GM18858 (cell line): ENCODE measurements around the gene TRAPPC12.
"Not testable (repeated sequence)": the region's sequence is repeated elsewhere in the genome, so short reads cannot be mapped to it uniquely, and the experiment has no call there.

Experiments used
- ATAC-seq: cut with Tn5 transposase; IDR thresholded peaks from one replicate; pipeline ENCODE4 v1.9.1; 2021; ENCODE audit not compliant: unreplicated experiment

TRAPPC12 gene

DNA sequence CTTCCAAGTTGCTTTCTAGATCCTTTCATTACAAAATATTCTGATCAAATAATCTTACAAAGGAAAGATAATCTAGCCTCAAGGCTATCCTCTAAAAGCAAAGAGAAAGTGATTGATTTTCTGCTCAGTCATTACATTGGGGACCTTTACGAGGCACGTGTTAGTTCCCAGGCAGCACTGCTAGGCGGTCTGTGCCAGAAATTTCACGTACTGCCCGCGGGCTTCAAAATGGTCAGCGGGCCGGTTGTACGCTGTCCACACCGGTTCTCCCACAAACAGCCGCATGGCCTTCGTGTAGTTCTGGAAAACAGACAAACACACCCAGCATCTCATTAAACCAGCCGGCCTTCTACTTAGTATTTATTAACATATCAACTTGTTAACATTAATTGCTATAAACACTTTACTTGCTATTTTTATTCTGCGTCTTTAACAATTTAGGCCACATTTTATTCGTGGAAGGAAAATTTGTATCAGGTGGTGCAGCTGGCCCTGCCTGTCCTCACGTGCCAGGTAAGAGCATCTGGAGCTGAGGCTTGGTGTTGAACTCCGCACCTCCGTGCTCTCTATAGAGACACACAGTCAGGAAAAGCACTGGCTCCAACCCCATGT is 119.4 kb downstream of the TRAPPC12 start:
- no peak for ATAC-seq

DNA sequence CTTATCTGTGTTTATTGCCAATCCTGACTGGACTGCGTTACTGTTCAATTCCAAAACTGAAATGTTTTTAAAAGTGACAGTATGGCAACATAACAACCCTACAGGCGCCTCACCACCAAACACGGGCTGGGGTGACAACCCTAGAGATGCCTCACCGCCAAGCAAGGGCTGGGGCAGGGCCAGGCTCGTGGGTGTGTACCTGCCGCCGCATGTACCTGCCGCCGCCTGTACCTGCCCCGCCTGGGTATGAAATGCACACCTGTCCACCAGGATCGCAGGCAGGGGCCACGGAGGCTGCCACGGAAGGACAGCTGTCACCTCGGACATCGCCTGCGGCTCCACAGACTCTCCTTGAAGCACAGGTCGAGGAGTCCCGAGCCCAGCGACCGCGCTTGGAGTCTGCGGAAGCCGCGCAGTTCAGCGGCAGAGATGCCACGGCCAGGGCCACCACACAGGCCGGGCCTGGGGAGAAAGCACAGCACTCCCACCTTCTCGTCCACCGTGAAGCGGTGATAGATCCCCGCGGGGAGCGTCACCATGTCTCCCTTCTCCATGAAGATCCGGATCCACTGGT is 120.9 kb downstream of the TRAPPC12 start:
- ATAC-seq = no peak

DNA sequence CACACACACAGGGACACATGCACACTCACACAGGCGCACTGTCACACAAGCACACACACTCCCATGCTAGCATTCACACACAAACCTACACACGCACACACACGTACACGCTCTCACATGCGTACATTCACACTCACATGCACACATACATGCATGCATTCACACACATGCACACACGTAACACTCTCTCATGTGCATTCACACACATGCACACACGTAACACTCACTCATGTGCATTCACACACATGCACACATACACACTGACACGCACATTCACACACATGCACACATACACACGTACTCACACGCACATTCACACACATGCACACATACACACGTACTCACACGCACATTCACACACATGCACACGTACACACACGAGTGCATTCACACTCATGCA is 123.6 kb downstream of the TRAPPC12 start:
- no peak for ATAC-seq

DNA sequence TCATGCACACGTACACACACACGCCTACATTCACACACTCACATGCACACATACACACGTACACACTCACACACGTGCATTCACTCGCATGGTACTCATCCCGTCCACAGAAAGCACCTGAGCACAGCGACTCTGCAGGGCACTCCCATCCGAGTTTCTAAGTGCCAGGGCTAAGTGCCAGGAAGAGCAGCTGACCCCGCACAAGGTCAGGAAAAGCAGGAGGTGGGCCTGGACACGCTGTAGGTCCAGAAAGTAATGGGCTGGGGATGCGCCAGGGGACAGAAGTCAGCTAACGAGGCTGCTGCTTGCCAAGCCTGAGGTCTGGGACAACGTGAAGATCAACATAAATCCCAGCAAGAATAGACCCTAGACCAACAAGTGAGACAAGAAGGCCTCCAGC is 124.0 kb downstream of the TRAPPC12 start:
- ATAC-seq = no peak

DNA sequence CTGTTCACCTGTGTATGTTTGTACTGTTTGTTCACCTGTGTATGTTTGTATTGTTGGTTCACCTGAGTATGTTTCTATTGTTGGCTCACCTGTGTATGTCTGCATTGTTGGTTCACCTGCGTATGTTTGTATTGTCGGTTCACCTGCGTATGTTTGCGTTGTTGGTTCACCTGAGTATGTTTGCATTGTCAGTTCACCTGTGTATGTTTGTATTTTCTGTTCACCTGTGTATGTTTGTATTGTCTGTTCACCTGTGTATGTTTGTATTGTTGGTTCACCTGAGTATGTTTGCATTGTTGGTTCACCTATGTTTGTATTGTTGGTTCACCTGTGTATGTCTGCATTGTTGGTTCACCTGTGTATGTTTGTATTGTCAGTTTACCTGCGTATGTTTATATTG is 125.2 kb downstream of the TRAPPC12 start:
- no peak for ATAC-seq

DNA sequence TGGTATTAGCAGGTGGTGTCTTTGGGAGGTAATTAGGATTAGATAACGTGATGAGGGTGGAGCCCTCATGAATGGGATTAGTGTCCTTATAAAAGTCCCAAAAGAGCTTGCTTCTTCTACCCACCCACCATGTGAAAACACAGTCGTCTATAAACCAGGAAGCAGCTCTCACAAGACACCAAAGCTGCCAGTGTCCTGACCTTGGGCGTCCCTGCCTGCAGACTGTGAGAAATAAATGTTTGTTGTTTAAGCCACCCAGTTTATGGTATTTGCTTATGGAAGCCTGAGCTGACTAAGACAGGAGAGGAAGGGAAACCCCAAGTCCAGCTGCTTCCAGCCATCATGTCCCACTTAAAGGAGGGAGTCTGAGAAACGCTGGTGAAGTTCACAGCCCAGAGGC is 126.3 kb downstream of the TRAPPC12 start:
- ATAC-seq = no peak

DNA sequence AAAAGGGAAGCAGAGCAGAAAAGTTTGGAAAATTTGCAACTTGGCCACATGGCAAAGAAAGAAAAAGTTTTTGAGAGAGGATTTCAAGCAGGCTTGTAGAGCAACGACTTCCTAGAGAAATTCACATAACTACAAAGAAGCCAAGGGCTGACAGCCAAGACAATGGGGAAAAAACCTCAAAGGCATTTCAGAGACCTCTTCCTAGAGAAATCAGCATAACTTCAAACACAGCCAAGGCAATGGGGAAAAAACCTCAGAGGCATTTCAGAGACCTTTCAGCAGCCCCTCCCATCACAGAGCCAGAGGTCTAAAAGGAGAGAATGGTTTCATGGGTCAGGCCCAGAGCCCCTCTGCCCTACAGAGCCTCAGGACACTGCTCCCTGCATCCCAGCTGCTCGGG is 132.6 kb downstream of the TRAPPC12 start:
- no peak for ATAC-seq

DNA sequence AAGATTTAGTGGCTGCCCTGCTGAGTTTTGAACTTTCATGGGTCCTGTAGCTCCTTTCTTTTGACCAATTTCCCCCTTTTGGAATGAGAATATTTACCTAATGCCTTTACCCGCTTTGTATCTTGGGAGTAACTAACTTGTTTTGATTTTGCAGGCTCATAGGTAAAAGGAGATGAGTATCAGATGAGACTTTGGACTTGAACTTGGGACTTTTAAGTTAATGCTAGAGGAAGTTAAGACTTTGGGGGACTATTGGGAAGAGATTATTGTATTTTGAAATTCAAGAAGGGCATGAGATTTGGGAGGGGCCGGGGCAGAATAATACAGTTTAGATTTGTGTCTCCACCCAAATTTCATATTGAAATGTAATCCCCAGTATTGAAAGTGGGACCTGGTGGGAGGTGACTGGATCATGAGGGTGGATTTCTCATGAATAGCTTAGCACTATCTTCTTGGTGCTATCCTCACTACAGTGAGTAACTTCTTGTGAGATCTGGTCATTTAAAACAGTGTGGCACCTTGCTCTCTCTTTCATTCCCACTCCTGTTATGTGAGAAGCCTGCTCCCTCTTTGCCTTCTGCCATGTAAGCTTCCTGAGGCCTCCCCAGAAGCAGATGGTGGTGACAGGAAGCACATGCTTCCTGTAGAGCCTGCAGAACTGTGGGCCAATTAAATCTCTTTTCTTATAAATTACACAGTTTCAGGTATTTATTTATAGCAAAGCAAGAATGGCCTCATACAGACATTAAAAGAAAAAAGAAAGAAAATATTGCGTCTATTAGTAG is 133.7 kb downstream of the TRAPPC12 start:
- no peak for ATAC-seq

DNA sequence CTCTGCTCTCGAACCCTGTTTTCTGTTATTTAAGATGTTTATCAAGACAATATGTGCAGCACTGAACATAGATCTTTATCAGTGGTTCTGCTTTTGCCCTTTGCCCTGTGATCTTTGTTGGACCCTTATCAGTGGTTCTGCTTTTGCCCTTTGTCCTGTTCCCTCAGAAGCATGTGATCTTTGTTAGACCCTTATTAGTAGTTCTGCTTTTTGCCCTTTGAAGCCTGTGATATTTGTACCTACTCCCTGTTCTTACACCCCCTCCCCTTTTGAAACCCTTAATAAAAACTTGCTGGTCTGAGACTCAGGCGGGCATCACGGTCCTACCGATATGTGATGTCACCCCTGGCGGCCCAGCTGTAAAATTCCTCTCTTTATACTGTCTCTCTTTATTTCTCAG is 135.9 kb downstream of the TRAPPC12 start:
- not testable (repeated sequence) for ATAC-seq

DNA sequence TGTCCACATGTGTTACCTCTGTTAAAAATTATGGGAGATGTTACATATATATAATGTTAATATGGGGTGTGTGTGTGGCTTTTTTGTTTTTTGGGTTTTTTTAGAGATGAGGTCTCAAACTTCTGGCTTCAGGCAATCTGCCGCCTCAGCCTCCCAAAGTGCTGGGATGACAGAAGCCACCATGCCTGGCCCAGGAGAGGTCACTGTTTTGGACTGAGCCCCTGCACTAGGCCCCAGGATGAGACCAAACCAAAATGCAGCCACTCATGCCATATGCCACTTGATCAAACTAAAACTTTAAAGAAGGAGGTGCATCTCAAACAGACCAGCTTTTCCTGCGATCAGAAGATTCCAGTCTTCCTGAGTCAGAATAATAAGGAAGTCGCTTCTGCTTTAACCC is 137.3 kb downstream of the TRAPPC12 start:
- no peak for ATAC-seq

DNA sequence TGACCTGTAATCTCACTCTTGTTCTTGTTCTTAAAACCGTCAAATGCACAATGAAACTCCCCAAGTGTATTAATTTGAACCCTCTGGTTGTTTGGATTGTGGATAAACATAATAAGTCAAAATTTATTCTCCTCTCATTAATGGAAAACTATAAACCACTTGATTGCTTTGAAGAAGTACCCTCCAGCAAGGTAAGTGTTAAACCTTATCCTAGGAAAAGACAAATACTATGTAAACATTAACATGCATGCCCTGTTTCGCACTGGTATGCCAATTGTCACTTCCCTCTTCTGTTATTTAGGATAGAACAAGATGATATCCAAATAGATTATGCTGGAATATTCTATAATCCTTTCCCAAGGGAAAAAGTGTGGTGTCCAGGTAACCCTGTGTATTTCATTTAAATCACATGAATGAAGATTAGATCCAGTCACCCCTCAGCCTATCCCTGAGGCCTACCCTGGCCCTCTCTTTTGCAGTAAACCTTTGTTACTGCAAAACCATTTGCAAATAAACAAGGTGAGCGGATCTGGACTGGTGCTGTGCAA is 138.5 kb downstream of the TRAPPC12 start:
- ATAC-seq = no peak

DNA sequence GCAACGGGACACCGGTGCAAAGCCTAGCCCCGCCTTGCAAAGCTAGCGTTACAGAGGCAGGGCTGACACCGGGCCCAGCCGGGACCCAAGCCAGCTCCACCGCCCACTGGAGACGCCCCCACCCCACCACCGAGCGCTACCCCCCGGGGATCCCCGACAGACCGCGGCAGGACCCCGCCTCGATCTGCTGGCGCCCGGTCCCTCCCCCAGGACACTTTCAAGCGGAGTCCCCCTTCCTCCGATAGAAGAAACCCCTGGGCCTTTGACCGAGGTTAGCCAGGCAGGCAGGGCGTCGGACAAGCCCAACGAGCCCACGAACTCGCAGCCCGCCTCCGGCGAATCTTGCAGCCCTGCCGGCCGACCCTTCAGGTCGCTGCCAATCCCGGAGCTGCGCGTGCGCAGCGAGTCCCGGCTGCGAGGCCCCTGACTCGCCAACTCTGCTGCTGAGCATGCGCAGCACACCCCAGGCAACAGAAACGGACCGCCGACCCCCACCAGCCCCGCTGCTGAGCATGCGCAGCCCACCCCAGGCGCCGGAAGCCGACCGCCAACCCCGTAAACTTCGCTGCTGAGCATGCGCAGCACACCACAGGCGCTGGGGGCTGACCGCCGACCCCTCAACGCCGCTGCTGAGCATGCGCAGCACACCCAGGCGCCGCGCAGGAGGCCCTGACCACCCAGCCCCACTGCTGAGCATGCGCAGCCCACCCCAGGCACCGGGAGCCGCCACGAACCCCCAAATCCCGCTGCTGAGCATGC is 139.2 kb downstream of the TRAPPC12 start:
- ATAC-seq = peak; percentile 79

DNA sequence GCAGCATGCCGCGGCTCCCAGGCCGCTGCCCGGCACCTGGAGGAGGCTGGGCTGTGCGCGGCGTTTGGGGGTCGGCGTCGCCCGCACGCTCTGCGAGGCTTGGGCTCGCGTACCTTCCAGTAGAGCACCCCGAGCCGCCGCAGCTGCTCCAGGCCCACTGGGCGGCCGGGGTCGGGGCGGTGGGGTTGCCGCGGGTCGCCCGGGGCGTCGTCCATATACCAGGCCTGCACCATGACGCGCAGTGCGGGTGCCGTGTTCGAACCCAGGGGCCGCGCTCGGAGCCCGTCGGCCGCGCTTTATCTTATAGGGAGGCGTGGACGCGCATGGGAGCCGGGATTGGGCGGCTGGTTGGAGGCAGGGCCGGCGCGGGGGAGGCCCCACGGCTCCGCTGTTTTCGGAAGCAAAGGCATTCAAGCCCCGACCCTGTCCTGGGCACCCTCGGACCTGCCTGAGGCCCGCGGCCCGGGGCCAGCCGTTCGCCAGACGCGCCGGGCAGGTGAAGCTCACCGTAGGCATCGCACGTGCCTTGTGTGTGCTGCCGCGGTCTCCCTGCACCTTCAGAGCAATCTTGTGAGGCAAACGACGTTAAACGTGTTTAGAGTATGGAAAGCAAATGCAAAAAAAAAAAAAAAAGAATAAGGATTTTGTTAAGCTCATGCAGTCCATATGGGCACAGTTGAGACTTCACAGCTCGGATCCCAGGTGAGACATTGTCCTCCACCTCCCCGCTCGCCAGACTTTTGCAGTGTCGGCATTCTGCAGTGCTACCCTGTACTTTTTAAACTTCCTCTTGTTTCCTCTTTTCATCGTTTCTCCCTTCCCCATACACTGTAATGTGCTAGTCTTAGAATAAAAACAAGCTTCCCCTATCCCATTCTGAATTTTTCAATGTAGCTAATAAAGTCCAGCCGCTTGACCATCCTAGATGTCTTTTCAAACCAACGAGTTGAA is 140.0 kb downstream of the TRAPPC12 start, which contains the start of gene ADI1:
ADI1 (minus strand) TSS at position 277 of the 951 bp plus-strand sequence; CDS start at position 233, 44 bp downstream.
- peak; percentile 45 for ATAC-seq

DNA sequence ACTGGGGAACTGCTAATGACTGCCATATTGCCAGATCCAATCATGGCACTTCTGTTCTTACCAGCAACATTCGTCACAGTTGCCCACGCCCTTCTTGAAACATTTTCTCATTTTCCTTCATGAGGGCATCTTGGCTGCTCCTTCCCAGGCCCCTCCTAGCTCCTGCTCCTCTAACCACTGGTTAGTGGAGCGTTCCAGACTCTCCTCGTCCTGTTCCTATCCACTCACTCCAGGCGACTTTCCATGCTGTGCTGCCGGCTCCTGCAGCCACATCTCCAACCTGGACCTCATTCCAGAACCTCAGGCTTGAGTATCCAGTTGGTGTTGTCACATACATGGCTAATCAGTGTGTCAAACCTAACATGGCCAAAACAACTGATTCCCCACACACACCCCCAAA is 141.1 kb downstream of the TRAPPC12 start:
- no peak for ATAC-seq

DNA sequence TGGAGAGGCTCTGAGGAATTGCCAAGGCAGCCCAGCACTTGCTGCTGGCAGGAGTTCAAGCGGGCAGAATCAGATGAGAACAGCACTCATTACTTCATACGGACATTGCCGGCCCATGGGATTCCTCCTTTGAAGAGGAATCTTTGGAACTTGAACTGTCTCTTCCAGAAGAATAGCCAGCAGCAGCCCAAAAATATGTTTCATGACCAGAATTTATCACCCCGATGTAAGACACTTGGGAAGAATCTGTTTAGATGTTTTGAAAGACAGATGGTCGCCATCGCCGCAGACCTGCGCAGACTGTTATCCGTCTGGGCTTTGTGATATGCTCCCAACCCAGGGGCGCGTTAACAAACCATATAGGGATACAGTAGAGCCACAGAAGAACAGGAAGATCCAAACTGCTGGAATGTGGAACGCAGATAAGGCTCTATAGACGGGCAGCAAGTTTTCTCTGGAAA is 143.5 kb downstream of the TRAPPC12 start:
- no peak for ATAC-seq

DNA sequence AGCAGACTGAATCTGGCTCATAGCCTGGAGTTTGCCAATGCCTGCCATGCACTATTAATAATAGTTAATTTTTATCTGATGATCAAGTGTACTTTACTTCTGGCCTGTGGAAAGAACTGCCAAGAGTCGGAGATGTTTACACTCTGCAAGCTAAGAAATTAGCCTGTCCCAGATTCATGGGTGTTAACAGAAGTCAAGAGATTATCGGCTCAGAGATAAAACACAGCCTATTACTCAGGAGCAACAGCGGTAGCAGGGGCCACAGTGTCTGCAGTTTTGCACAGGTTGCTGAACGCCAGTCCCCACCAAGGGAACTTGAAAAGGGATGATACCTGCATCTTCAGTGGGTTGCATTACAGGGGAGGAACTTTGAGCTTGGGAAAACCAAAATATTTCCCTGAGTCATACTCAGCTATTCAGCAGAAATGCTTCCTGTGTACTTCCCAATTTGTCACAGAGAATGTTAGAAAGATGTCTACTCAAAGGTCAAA is 144.1 kb downstream of the TRAPPC12 start:
- no peak for ATAC-seq

DNA sequence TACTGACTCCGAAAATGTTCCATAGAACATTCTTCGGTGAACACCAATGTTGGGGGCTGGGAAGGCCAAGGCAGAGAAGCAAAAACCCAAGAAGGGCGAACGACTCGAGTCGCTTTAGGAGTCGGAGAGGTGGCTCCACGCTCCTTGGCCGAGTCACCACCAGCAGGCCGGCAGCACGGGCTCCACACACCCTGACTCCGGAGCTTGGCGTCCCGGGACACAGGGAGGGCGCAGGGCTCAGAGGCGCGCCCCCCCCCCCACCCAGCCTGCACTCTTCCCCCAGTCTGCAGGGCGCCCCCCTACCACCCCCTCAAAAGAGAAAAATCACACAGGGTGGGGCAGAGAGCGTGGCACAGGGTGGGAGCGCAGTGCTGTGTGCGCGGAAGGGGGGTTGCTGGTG is 147.4 kb downstream of the TRAPPC12 start:
- no peak for ATAC-seq

DNA sequence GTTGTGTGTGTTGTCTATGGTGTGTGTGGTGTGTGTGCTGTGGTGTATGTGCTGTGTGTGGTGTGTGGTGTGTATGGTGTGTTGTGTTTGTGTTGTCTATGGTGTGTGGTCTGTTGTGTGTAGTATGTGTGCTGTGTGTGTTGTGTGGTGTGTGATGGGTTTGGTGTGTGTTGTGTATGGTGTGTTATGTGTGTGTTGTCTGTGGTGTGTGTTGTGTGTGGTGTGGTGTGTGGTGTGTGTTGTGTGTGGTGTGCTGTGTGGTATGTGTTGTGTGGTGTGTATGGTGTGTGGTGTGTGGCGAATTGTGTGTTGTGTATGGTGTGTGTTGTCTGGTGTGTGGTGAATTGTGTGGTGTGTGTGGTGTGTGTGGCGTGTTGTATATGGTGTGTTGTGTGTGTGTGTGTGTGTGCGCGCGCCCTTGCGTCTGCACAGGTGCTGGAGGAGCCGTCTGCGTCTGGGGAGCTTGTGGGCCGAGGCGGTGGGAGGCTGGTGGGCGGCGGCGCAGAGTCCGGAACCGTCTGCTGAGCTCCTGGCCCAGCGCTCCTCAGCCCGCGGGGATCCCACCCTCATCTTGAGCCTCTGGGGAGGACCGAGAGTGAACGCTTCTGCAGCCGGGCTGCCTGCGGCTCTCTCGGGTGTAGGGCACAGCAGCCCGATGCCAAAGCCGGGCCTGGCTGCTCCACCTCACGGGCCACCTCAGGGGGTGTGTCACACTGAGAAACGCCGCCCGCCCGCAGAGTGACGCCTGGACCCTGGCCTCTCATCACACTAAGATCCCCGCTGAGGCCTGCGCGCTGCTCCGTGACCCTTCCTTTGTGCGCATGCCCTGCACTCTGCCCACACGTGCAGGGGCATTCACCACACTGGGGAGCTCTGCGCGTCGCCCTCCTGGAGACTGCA is 148.6 kb downstream of the TRAPPC12 start:
- ATAC-seq = no peak
